Measurements from ENCODE around the gene CTRB1.
"Not testable (repeated sequence)": the region's sequence is repeated elsewhere in the genome, so short reads cannot be mapped to it uniquely, and the experiment has no call there.

The CTRB1 gene

GRCh38 chr16:75239542-75240122 is 20.8 kb downstream of the CTRB1 start:
- no peak for DNase-seq (ENCODE audit: low read depth in 2 of 3, low spot score in 1 of 3)

GRCh38 chr16:75240633-75241032 is 21.8 kb downstream of the CTRB1 start:
- DNase-seq (ENCODE audit: low read depth in 2 of 3, low spot score in 1 of 3), result not testable (repeated sequence)

- no peak for DNase-seq (ENCODE audit: low read depth in 2 of 3, low spot score in 1 of 3)
Observed at GRCh38 chr16:75241412-75241811, 22.6 kb downstream of the CTRB1 start.

GRCh38 chr16:75241955-75242354 is 23.2 kb downstream of the CTRB1 start:
- no peak for DNase-seq (ENCODE audit: low read depth in 2 of 3, low spot score in 1 of 3)

DNA sequence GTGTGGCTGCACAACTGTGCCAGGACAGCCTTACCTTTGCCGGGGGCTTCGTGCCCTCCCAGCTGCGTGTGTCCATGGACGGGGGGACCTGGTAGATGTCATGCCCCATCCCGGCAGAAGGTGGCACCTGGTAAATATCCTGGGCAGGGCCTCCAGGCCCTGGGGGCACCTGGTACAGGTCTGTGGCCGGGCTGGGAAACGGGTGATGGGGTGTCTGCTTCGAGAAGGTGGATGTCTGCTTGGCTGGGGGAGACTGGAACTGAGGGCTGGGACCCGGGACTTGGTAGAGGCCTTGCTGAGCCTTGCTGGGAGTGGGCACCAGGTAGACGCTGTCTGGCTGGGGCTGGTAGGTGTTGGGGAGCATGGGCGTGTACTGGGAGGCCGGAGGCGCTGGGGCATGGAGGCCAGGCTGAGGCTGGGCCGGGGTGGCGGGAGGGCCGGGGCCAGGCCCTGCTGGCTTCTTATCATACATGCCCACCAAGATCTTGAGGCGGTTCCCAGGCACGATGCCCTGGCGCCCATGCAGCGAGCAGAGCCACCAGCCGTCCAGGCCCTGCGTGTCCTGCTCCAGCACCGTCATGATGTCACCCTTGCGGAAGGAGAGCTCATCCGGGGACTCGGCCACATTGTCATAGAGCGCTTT is 23.8 kb downstream of the CTRB1 start:
- DNase-seq (ENCODE audit: low read depth in 2 of 3, low spot score in 1 of 3), result not testable (repeated sequence)

GRCh38 chr16:75243667-75244224 is 25.0 kb downstream of the CTRB1 start:
- DNase-seq (ENCODE audit: low read depth in 2 of 3, low spot score in 1 of 3), result no peak

DNA sequence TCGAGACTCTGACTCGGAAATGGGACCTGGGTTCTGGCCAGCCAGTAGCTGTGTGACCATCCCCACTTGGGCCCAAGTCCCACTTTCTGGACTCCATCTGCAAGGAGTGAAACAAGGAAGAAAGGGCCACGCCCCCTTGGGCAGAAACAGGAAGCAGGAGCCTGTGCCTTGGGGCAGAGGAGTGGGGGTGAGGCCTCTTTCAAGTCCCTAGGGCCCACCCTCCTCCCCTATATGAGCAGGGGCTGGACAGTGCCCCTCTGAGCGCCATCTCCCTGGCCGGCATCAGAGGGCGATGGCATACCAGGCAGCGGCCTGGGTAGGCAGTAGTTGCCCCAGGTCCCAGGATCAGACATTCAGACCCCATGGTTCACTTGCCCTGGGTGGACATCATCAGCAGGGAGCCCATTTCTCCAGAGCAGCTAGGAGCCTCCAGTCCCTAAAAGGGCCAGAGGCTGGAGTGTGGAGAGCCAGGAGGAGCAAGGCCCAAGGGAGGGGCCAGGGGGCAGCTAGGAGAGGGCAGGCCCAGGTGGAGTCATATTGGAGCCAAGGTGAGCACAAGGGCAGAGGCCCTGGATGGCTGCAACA is 25.5 kb downstream of the CTRB1 start:
- no peak for DNase-seq (ENCODE audit: low read depth in 2 of 3, low spot score in 1 of 3)

- DNase-seq (ENCODE audit: low read depth in 2 of 3, low spot score in 1 of 3), result no peak
Observed at GRCh38 chr16:75244844-75245758, 26.3 kb downstream of the CTRB1 start.

DNA sequence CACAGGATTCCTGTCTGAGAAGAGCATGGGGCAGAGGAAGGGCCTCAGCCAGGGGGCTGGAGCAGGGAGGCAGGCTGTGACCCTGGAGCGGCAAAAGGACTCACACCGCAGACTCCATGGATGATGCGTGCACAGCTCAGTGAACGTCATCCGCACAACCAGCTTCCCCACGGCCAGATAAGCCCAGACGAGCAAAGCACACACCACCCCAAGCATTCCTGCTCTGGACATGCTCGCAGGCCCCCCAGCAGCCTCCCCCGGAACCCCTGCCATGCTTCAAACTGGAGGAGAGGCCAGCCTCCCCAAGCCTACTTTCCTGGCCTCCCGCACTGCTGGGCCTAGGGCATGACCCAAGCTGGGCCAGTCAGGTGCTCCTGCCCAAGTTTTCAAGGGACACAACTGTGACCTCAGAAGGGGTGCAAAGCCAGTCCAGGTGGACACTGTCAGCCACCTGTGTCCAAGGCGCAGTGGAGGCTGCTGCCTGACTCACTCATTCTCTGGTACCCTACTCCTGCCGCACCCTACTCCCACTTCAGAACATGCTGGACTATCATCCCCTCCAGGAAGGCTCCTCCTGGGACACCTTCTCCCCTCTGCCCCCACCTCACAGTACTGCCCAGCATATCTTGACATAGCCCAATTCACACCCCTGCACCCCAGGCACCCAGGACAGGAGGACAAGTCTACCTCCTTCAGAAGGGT is 27.9 kb downstream of the CTRB1 start:
- DNase-seq (ENCODE audit: low read depth in 2 of 3, low spot score in 1 of 3), result no peak

- DNase-seq (ENCODE audit: low read depth in 2 of 3, low spot score in 1 of 3), result no peak
Observed at GRCh38 chr16:75247249-75247648, 28.5 kb downstream of the CTRB1 start.

- DNase-seq (ENCODE audit: low read depth in 2 of 3, low spot score in 1 of 3), result no peak
Observed at GRCh38 chr16:75248142-75248535, 29.4 kb downstream of the CTRB1 start.

DNA sequence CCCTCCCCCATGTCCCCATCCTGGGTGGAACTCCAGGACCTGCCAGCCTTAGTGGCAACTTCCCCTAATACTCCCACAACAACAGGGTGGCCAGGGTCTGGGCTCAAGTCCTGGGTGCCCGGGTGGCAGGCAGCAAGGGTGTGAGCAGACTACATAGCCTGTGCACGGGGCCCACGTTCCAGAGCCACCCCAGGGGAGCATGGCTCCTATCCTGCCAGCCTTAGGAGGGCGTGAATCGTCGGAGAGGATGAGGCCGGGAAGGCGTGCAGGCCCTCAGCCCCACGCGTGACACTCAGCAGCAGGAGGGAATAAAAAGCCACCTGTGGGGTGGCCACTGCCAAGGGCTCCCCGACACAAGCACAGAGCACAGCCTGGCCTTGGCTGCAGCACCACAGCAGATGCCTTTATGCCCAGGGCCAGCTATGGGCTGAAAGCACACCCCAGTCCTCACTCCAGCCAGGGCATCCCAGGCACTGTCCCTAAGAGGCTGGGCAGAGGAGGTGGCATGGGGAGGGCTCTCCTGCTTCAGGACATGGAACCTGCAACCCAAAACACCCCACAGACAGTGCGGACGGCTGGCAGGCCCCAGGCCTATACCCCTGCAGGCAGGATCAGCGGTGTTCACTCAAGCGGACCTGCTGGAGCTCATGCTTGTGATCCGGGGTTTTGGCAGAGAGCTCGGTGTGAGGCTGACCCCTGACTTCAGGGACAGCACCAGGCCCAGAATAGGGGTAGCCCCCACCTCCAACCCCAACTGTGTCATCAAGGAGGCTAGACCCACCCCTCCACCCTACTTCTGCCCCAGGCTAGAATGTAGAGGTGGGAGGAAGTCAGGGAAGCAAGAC is 30.0 kb downstream of the CTRB1 start:
- no peak for DNase-seq (ENCODE audit: low read depth in 2 of 3, low spot score in 1 of 3)

DNA sequence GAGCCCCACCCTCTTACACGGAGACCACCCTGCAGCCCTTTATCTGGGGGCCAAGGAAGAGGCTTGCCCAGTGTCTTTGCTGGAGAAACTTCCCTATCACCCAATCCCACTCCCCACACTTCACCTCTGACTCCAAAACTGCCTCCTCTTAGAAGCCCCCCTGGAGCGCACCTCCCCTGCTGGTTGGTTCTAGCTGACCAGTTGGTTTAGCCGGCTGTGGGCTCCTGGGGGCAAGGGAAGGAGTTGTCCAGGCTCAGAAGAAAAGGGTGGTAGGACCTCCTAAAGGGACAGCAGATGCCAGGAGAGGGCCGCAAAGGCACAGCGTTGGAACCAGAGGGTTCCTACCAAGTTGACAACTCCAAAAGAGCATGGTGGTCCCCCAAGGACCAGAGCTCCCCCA is 30.7 kb downstream of the CTRB1 start:
- no peak for DNase-seq (ENCODE audit: low read depth in 2 of 3, low spot score in 1 of 3)

GRCh38 chr16:75250089-75250808 is 31.5 kb downstream of the CTRB1 start:
- no peak for DNase-seq (ENCODE audit: low read depth in 2 of 3, low spot score in 1 of 3)

GRCh38 chr16:75250809-75251279 is 32.1 kb downstream of the CTRB1 start:
- DNase-seq (ENCODE audit: low read depth in 2 of 3, low spot score in 1 of 3), result peak in 1 of 3 donors; percentile 11

DNA sequence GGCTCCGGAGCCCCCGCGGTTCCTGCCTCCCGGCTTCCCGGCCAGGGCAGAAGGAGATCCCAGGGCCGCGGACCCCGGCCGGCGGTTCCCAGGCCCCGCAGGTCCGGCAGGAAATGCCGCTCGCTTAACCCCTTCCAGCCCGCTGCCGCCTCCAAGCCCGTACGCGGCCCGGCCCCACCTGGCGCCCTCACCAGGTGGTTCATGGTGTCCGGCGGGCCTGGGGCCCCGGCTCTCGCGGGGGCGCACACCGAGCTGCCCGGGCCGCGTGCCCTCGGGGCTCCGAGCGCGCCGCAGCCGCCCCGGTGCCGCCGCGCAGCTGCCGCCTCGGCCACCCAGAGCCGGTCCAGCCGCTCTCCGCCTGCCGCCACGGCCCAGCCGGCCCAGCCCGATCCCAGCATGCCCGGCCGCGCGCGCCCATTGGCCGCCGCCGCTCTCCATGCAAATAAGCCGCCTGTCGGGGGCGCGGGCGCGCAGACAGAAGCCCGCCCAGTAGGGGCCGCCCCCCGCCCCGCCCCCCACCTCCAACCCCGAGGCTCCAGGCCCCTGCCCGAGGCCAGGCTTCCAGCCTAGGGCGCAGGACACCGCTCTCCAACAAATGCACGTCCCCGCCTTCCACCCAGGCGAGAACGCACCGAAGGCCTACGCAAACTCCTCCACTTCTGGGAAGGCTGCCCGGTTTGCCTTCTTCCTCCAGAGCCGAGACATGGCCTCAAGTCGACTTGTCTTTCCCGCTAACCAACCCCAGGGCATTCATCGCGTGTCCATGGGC is 32.7 kb downstream of the CTRB1 start, which contains the start of gene BCAR1:
TSS of gene BCAR1 (minus strand) at position 345 of the 769 bp plus-strand sequence. CDS start at position 203, 142 bp downstream.
- DNase-seq (ENCODE audit: low read depth in 2 of 3, low spot score in 1 of 3), result no peak

GRCh38 chr16:75252049-75252864 is 33.5 kb downstream of the CTRB1 start:
- no peak for DNase-seq (ENCODE audit: low read depth in 2 of 3, low spot score in 1 of 3)

All from stimulated activated CD4-positive, alpha-beta T cell treated with anti-CD3 and anti-CD28 coated beads, Interleukin-12 subunit alpha, Interleukin-12 subunit beta, amount 100 ng/mL, for 48 hours (primary cell).